Nephron (organoid): ENCODE measurements around the gene UMOD.

Source experiments
- H3K27ac Mint-ChIP-seq, 3 experiments: 2 replicates each; pipeline ENCODE4 v1.8.0; 2020; ENCODE audit warnings: mixed read lengths in 3 of 3, mild to moderate bottlenecking in 2 of 3, moderate library complexity in 1 of 3
- H3K27me3 Mint-ChIP-seq: 2 replicates; pipeline ENCODE4 v1.8.0; 2021; ENCODE audit warnings: low read depth, mild to moderate bottlenecking, moderate library complexity, mixed read lengths
- H3K36me3 Mint-ChIP-seq: 2 replicates; pipeline ENCODE4 v1.8.0; 2020; ENCODE audit warnings: low read depth, mixed read lengths
- H3K4me1 Mint-ChIP-seq: 2 replicates; pipeline ENCODE4 v1.8.0; 2020; ENCODE audit warnings: mixed read lengths
- H3K4me3 Mint-ChIP-seq, 3 experiments: 2 replicates each; pipeline ENCODE4 v1.8.0; 2020; ENCODE audit warnings: mild to moderate bottlenecking in 3 of 3, mixed read lengths in 3 of 3, moderate library complexity in 2 of 3
- H3K9me3 Mint-ChIP-seq: 2 replicates; pipeline ENCODE4 v1.8.0; 2020; ENCODE audit warnings: mixed read lengths
- TF ChIP-seq, protein P1 (sequence below), 3 experiments: fragments of 200-600 bp; sonication (generic); IDR thresholded peaks; one replicate each; pipeline ENCODE4 v1.5.0; 2021; ENCODE audit warnings: antibody characterized with exemption in 3 of 3; ENCODE audit not compliant: unreplicated experiment in 3 of 3

UMOD gene

DNA sequence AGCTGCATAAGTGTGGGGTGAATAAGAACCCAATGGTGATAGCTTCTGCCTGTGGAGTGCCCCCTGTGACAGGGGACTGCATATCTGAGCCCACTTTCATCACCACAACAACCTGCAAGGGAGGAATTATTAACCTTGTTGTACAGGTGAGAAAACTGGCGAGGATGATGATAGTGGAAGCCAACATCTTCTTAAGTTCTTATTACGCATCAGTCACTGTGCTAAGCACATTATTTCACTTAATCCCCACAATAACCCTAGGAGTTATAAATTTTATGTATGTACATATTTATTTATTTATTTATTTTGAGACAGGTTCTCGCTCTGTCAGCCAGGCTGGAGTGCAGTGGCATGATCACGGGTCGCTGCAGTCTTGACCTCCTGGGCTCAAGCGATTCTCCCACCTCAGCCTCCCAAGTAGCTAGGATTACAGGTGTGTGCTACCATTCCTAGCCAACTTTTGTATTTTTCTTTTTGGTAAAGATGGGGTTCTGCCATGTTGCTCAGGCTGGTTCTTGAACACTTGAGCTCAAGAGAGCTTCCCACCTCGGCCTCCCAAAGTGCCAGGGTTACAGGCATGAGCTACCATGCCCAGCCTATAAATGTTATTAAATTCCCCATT lies 44.4 kb upstream of the UMOD start:
- H3K9me3 Mint-ChIP-seq = no peaks in the 10 kb centered on the region
- no peaks in the 10 kb centered on the region for H3K36me3 Mint-ChIP-seq

GRCh38 chr16:20395946-20396345 lies 43.4 kb upstream of the UMOD start:
- Mint-ChIP-seq H3K9me3 (no peaks in the 10 kb centered on the region), H3K27me3 (no peaks in the 10 kb centered on the region), H3K4me1 (peaks cover 12% of the 10 kb centered on the region), H3K4me3 (no peak overlapping the region), H3K36me3 (no peaks in the 10 kb centered on the region), H3K27ac (no peak overlapping the region)
- TF ChIP-seq, protein P1, sequence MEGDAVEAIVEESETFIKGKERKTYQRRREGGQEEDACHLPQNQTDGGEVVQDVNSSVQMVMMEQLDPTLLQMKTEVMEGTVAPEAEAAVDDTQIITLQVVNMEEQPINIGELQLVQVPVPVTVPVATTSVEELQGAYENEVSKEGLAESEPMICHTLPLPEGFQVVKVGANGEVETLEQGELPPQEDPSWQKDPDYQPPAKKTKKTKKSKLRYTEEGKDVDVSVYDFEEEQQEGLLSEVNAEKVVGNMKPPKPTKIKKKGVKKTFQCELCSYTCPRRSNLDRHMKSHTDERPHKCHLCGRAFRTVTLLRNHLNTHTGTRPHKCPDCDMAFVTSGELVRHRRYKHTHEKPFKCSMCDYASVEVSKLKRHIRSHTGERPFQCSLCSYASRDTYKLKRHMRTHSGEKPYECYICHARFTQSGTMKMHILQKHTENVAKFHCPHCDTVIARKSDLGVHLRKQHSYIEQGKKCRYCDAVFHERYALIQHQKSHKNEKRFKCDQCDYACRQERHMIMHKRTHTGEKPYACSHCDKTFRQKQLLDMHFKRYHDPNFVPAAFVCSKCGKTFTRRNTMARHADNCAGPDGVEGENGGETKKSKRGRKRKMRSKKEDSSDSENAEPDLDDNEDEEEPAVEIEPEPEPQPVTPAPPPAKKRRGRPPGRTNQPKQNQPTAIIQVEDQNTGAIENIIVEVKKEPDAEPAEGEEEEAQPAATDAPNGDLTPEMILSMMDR (IDR thresholded peaks at IDR 0.05; ENCODE audit: unreplicated experiment in 3 of 3) = no peak

More for the DNA sequence above, 44.4 kb upstream of the UMOD start:
- Mint-ChIP-seq H3K4me3 (no peak overlapping the region), H3K27me3 (peaks cover 2% of the 10 kb centered on the region), H3K27ac (no peak overlapping the region), H3K4me1 (peaks cover 12% of the 10 kb centered on the region)
- TF ChIP-seq, protein P1 (IDR thresholded peaks at IDR 0.05; ENCODE audit: unreplicated experiment in 3 of 3) = no peak

- TF ChIP-seq, protein P1 (IDR thresholded peaks at IDR 0.05; ENCODE audit: unreplicated experiment in 3 of 3) = no peak
- Mint-ChIP-seq H3K4me1 (peaks cover 12% of the 10 kb centered on the region), H3K36me3 (no peaks in the 10 kb centered on the region), H3K27me3 (no peaks in the 10 kb centered on the region), H3K27ac (peak overlapping the region; percentile 9 to 81 (median 53)), H3K9me3 (no peaks in the 10 kb centered on the region), H3K4me3 (no peak overlapping the region)
Observed at GRCh38 chr16:20393801-20394577, 41.5 kb upstream of the UMOD start.

DNA sequence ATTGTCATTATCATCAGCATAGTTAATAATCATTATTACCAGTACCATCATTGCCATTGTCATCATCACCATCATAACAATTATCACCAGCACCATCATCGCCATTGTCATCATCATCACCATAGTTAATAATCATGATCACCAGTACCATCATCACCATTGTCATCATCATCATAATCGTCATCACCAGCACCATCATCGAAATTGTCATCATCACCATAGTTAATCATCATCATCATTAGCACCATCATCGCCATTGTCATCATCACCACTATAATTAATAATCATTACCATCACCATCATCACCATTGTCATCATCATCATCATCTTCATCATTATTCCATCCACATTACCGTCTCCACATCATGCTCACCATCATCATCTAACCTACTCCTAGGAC lies 38.5 kb upstream of the UMOD start:
- H3K4me3 Mint-ChIP-seq = no peak overlapping the region
- H3K27ac Mint-ChIP-seq = no peak overlapping the region
- TF ChIP-seq, protein P1 (IDR thresholded peaks at IDR 0.05; ENCODE audit: unreplicated experiment in 3 of 3) = no peak

DNA sequence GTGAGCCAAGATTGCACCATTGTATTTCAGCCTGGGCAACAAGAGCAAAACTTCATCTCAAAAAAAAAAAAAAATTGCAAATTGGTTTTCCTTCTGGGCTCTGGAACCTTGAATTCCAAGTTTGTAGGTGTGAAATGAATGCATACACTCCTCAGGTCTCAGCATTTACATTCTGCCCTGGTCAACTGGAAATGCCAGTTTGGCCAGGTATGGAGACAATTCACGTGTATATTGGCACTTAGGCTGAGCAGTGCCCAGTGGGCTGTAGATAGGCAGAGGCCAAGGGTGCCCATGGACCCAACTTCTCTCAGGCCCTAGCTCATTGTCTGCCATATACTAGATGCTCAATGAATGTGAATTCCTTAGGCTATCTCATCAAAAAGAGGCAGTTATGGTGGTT lies 36.3 kb upstream of the UMOD start:
- TF ChIP-seq, protein P1 (IDR thresholded peaks at IDR 0.05; ENCODE audit: unreplicated experiment in 3 of 3) = no peak
- H3K27ac Mint-ChIP-seq = no peak overlapping the region
- H3K4me1 Mint-ChIP-seq = peaks cover 9% of the 10 kb centered on the region
- no peak overlapping the region for H3K4me3 Mint-ChIP-seq
- H3K9me3 Mint-ChIP-seq = no peaks in the 10 kb centered on the region
- no peaks in the 10 kb centered on the region for H3K36me3 Mint-ChIP-seq
- H3K27me3 Mint-ChIP-seq = peaks cover 15% of the 10 kb centered on the region

More for the DNA sequence above, 38.5 kb upstream of the UMOD start:
- peaks cover 15% of the 10 kb centered on the region for H3K27me3 Mint-ChIP-seq
- peaks cover 12% of the 10 kb centered on the region for H3K4me1 Mint-ChIP-seq
- H3K9me3 Mint-ChIP-seq = no peaks in the 10 kb centered on the region
- no peaks in the 10 kb centered on the region for H3K36me3 Mint-ChIP-seq
